CD1c-positive myeloid dendritic cell (primary cell): ENCODE data around the gene LRGUK.

Experiments used
- DNase-seq: peaks from one replicate; pipeline ENCODE4 v3.0.0-alpha.2; 2016; ENCODE audit errors: extremely low spot score

LRGUK gene

DNA sequence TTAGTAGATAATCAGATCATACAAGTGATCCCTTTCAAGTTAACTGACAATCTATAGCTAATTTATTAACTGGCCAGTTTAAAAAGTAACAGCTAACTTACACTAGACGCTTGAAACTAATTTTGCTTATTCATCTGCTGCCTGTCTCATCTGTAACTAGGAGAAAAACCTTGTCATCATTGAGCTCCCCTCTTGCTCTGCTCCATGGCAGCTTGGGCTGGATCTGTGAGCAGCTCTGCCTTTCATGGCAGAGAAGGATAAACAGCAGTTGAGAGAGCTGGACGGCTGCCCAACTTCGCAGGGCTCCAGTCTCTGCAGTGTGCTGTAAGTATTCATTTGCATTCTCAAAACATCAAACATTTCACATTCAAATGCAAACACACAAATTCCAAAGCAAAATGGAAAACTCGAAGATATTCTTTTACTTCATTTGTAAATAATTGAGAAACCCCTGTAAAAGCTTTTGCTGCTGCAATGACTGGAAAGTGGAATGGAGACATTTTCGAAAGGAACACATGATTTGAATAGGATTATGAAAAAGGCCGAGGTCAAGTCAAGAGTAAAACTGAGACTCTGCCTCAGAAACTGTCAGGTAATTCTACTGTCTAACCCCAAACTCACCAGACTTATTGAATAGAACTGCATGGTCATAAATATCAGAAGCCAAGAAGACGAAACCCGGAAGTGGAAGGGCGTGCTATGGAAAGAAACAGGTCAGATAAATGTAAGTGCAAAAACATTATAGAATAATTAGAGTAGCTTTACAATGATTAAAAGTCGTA, 172.0 kb downstream of the LRGUK start:
- no peak for DNase-seq

DNA sequence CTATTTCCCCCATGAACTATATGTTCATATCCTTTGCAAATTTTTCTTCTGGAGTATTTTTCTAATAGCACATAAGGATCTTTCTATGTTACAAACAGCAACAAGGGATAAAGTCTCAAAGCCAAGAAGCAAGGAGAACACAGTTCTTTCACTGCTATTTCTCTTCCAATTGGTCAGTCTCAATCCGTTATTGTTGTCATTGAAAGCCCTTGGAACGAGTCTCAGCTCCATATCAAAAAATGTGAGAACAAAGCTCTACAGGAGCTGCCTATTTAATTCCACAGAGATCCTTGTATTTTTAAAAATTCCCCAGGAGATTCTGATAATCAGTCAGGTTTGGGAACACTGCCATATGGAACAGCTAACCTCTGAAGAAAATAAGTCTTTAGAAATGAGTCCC, 173.8 kb downstream of the LRGUK start:
- no peak for DNase-seq

DNA sequence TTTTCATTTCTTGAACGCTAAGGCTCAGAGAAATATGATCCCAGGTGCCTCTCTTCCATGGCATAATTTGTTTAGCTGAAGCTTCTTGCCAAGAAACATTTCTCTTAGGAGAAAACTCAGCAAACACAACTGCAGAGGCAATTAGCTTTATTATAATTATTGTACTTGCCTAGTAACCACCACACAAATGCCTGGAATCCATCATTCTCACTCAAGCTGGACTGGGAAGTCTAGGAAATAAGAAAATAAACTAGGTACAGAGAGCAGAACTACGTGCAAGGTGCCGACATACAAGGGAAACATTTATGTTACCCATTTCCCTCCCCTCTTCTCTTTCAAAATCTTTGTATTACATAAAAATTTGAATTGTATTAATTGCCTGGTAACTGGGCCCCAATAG, 174.5 kb downstream of the LRGUK start:
- no peak for DNase-seq

DNA sequence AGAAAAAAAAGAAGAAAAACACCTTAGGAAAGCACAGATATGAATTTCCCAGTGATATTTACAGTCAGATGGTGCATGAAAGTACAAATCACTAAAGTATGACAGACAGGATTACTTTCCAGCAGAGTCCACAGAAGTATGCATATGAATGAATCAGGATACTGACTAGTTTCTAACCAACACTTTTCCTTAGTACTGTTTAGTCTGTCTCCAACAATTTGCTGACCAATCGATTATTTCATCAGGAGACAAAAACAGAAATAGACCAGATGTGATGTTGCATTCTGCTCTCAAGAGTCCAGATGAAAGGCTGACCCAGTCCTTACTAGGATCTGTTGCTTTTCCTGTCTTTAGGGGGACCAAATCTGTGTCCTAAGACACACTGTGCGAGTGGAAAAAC, 175.0 kb downstream of the LRGUK start:
- no peak for DNase-seq

DNA sequence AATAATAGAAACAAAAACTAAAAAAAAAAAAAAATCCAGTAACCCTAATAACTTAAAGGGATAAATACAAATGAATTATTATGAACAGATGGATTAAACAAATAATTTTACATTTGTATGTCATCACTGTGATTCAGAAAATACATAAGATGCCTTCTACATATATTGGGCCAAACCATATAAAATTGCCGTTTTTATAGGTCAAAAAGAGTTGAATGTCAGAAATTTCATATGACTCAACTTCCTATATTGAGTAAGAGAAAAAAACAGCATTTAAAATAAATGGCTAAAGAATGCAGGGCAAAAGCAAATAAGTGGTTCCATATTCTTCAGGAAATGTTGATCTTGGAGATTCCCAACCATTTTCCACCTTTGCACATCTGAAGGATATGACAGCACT, 180.2 kb downstream of the LRGUK start:
- DNase-seq = peak; percentile 13

DNA sequence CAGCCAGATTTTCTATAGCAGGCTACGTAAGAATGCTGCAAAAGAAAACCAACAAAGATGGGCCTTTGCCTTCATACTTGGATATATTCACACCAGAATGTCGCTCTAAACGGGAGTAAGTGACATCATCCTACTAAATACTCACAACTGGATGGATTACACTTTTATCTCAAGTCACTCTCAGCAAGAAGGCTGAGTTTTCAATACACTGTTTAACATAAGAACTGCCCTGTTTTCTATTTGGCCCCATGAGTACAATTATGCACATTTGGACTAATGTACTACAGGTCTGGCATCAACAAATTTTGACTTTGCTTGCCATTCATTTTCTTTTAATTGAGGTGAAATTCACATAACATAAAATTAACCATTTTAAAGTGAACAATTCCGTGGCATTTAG, 181.4 kb downstream of the LRGUK start:
- DNase-seq = no peak

DNA sequence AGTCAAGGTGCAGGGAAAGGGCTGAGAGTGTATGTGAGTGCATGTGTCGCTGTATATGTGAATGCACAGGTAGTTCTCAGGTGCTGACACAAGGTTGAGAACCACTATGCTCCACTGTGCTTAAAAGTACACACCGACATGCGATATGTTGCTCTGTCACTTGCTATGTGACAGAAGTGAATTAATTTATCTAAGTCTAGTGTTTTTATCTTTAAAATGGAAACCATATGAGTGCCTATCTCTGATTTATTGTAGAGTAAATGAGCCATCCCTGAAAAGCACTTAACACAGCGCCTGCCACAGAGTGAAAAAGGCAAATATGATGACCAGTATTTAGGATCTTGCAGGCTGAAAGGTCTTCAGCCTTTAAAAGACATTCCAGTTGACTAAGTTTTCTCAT, 184.7 kb downstream of the LRGUK start:
- DNase-seq = no peak

DNA sequence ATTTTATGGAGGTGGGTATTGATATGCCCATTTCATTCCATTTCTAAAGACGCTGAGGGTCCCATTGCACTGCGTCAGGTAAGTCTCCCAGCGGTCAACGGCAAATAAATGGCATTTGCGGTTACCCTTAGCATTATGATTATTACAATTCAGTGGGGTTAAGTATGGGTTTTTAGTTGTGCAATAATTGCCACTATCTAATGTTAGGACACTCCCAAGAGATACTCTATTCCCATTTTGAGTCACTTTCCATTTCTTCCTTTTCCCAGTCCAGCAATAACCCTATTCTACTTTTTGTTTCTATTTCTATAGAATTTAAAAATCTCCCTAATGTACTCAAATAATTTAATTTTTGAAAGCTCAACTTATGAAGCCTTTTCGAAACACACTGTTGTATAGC, 185.6 kb downstream of the LRGUK start:
- DNase-seq = no peak

DNA sequence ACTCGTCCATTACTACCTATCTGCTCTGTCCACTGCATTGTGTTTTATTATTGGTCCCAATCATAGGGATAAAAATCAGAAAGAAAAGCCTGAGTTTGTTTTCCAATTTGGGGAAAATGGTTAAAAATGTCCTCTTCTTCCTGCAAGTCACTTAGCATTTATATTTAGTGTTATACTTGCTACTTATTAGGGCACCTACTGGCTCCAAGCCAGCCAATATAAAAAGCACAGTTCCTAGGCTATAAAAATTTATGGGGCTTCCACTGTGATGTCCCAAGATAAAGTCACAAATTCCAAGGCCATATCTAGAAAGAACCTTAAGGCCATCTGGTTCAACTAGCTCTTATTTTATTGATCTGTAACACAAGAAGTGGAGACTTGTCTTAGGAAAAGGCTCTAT, 186.4 kb downstream of the LRGUK start:
- no peak for DNase-seq
